Hepatocyte (in vitro differentiated cells): ENCODE measurements around the gene ZIC5. TPM values are rescaled to one million over a fixed set of nuclear protein-coding genes. Genes with fewer than 3 reads are reported as not detected.
A peak's percentile ranks its signal among the peaks of the same experiment; 100 is the strongest.

ENCODE experiments used
- DNase-seq: peaks from one replicate; pipeline ENCODE4 v3.0.0-alpha.2; 2016; ENCODE audit warnings: low spot score
- H2AFZ ChIP-seq: fragments of 200-600 bp; sonication (generic); 2 replicates; pipeline ENCODE4 v1.6.0; 2016; ENCODE audit warnings: antibody characterized with exemption, mild to moderate bottlenecking
- H3K27ac ChIP-seq: fragments of 200-600 bp; sonication (generic); 2 replicates; pipeline ENCODE4 v1.5.1; 2016; ENCODE audit warnings: mild to moderate bottlenecking
- H3K27me3 ChIP-seq: fragments of 200-600 bp; sonication (generic); 2 replicates; pipeline ENCODE4 v1.6.1; 2016
- H3K36me3 ChIP-seq: fragments of 200-600 bp; sonication (generic); replicated peaks from 2 replicates; pipeline ENCODE4 v1.5.1; 2016; ENCODE audit warnings: low read depth; ENCODE audit not compliant: insufficient read depth
- H3K4me1 ChIP-seq: fragments of 200-600 bp; sonication (generic); 2 replicates; pipeline ENCODE4 v1.5.1; 2016; ENCODE audit warnings: mild to moderate bottlenecking, moderate library complexity; ENCODE audit not compliant: insufficient read depth
- H3K4me2 ChIP-seq: fragments of 200-600 bp; sonication (generic); 2 replicates; pipeline ENCODE4 v1.6.0; 2016
- H3K4me3 ChIP-seq: fragments of 200-600 bp; sonication (generic); 2 replicates; pipeline ENCODE4 v1.5.1; 2016; ENCODE audit warnings: mild to moderate bottlenecking
- H3K79me2 ChIP-seq: fragments of 200-600 bp; sonication (generic); 2 replicates; pipeline ENCODE4 v1.6.0; 2017; ENCODE audit warnings: mild to moderate bottlenecking
- H3K9me2 ChIP-seq: fragments of 200-600 bp; sonication (generic); replicated peaks from 2 replicates; pipeline ENCODE4 v1.6.0; 2017; ENCODE audit warnings: mild to moderate bottlenecking; ENCODE audit not compliant: insufficient read depth
- H3K9me3 ChIP-seq: fragments of 200-600 bp; sonication (generic); 2 replicates; pipeline ENCODE4 v1.5.1; 2016; ENCODE audit warnings: low read depth, mild to moderate bottlenecking
- H4K20me1 ChIP-seq: fragments of 200-600 bp; sonication (generic); 2 replicates; pipeline ENCODE4 v1.6.0; 2016; ENCODE audit warnings: mild to moderate bottlenecking; ENCODE audit not compliant: insufficient read depth, poor library complexity, severe bottlenecking
- EZH2 ChIP-seq: fragments of 200-600 bp; sonication (generic); IDR thresholded peaks from 2 replicates; pipeline ENCODE4 v1.6.1; 2016; ENCODE audit warnings: antibody characterized with exemption, mild to moderate bottlenecking, borderline replicate concordance
- EZH2phosphoT487 ChIP-seq: fragments of 200-600 bp; sonication (generic); IDR thresholded peaks from one replicate; pipeline ENCODE4 v1.6.1; 2018; ENCODE audit warnings: antibody characterized with exemption, mild to moderate bottlenecking, low read depth, moderate library complexity; ENCODE audit not compliant: unreplicated experiment, severe bottlenecking
- WGBS: methylation state at CpG from one replicate; pipeline ENCODE4 v1.1.6; 2016; ENCODE audit warnings: low lambda C conversion rate; ENCODE audit errors: missing lambda C conversion rate; 5-methylcytosine and 5-hydroxymethylcytosine counted together
- polyA plus RNA-seq: library from polyadenylated mRNA; unstranded; fragments of >200 nt; fragmentation: Nextera tagmentation; extraction: Ambion mirVana; gene quantifications from 2 replicates; pipeline ENCODE4 v1.2.1, GENCODE V29; 2016
- total RNA-seq: library from RNA; depleted of rRNA; stranded (reverse); fragments of >200 nt; gene quantifications from 2 replicates; pipeline ENCODE4 v1.2.3, GENCODE V29; 2014
- TF ChIP-seq, protein P1 (sequence below): fragments of 200-600 bp; sonication (generic); IDR thresholded peaks from 2 replicates; pipeline ENCODE4 v1.5.1; 2016; ENCODE audit warnings: antibody characterized with exemption, mild to moderate bottlenecking; ENCODE audit not compliant: poor library complexity

Gene ZIC5
- total and polyA plus RNA-seq, 2 experiments from 2014 or later, result 0.13 TPM; not detected in 1

DNA sequence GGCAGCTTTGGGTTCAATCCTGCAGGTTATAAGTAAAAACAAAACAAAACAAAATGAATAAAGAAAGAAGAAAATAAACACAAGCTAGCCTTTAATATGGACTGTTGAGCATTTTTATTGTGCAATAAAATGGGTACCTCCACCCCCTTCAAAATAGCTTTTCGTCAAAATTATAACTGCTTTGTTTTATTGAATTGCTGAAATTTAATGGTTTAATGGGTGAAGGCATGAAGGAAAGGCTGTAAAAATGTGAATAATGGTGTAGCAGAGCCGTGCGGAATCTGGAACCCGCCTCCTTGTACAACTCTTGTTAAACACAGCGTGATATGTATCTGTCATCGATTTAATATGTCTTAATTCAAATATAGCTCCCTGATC, 2.2 kb upstream of the ZIC5 start:
- Histone ChIP-seq H3K9me3 (no peaks in the 10 kb centered on the region), H3K36me3 (no peaks in the 10 kb centered on the region), H3K27me3 (peaks cover 91% of the 10 kb centered on the region), H3K9me2 (no peaks in the 10 kb centered on the region), H3K79me2 (no peaks in the 10 kb centered on the region), H4K20me1 (no peaks in the 10 kb centered on the region), H3K4me3 (no peak overlapping the region), H2AFZ (no peak overlapping the region), H3K4me1 (peaks cover 13% of the 10 kb centered on the region), H3K4me2 (no peak overlapping the region), H3K27ac (no peak overlapping the region)
- DNase-seq, result no peak
- TF ChIP-seq, protein P1, sequence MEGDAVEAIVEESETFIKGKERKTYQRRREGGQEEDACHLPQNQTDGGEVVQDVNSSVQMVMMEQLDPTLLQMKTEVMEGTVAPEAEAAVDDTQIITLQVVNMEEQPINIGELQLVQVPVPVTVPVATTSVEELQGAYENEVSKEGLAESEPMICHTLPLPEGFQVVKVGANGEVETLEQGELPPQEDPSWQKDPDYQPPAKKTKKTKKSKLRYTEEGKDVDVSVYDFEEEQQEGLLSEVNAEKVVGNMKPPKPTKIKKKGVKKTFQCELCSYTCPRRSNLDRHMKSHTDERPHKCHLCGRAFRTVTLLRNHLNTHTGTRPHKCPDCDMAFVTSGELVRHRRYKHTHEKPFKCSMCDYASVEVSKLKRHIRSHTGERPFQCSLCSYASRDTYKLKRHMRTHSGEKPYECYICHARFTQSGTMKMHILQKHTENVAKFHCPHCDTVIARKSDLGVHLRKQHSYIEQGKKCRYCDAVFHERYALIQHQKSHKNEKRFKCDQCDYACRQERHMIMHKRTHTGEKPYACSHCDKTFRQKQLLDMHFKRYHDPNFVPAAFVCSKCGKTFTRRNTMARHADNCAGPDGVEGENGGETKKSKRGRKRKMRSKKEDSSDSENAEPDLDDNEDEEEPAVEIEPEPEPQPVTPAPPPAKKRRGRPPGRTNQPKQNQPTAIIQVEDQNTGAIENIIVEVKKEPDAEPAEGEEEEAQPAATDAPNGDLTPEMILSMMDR, result no peak
- TF ChIP-seq EZH2, result peak; percentile 69
- TF ChIP-seq EZH2phosphoT487, result no peak
- WGBS, result 34% methylated on average over 6 of the region's 6 CpGs

DNA sequence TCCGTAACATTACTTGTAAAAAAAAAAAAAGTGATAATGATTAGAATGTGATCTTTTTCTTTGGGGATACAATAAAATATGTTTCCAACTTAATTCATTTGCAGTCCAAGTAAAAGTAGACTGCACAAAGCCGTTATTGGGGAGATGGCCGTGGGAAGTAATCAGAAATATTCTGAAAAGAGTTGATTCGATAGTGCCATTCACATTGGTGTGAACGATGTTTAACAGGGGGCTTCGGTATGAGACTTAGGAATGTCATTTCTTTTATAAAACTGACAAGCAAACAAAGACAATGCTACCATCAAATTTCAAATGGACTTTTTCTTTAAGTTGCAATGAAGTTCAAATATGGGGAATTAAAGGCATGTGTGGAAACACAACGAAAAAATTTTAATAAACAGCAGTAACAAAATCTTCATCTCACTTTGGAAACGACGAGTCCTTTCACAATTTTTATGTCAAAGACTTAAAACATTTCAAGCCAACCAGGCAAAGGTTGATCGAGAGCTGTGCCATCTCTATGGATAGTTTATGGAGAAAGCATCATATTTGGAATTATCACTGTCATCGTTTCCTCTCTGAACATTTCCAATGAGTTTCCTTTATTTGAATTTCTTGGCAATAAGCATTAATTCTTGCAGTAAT, 1.7 kb upstream of the ZIC5 start:
- no peak overlapping the region for H3K27ac ChIP-seq
- TF ChIP-seq EZH2phosphoT487, result no peak
- TF ChIP-seq, protein P1, result no peak
- no peak for TF ChIP-seq EZH2
- H3K9me3 ChIP-seq, result no peaks in the 10 kb centered on the region
- H3K9me2 ChIP-seq, result no peaks in the 10 kb centered on the region
- no peaks in the 10 kb centered on the region for H4K20me1 ChIP-seq
- no peak overlapping the region for H3K4me3 ChIP-seq
- DNase-seq, result no peak
- no peak overlapping the region for H2AFZ ChIP-seq
- H3K79me2 ChIP-seq, result no peaks in the 10 kb centered on the region
- 34% methylated on average over 11 of the region's 11 CpGs for WGBS
- H3K4me2 ChIP-seq, result no peak overlapping the region
- H3K36me3 ChIP-seq, result no peaks in the 10 kb centered on the region
- H3K27me3 ChIP-seq, result peaks cover 91% of the 10 kb centered on the region
- H3K4me1 ChIP-seq, result peaks cover 18% of the 10 kb centered on the region

DNA sequence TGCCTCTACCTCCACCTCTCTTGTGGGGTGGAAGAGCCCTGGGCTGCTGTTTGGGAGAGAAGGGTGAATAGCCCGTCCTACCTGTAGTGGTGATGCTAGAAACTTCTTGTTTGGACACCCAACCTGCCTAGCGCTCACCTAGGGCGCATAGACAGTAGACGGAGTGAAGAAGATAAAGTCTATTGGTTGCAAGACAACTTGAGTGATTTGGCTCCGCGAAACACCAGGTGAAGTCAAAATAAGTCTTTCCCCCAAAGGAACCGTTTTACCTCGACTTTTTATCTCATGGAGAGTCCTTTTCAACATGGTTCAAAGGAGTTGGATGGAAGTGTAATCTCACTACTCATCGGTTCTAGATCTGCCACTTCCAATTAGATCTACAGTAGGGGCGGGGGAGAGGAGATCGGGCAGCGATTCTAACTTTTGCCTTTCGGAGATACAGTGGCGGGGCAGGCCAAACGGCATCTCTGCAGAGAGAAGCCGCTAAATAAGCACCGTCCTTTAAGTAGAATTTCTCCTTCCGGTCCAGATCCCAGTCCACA, 694 bp upstream of the ZIC5 start:
- H4K20me1 ChIP-seq, result no peaks in the 10 kb centered on the region
- no peak overlapping the region for H3K4me3 ChIP-seq
- peak overlapping the region; percentile 35 for H2AFZ ChIP-seq
- no peaks in the 10 kb centered on the region for H3K79me2 ChIP-seq
- no peaks in the 10 kb centered on the region for H3K9me2 ChIP-seq
- WGBS, result 3% methylated on average over 18 of the region's 18 CpGs
- no peaks in the 10 kb centered on the region for H3K36me3 ChIP-seq
- no peak for DNase-seq
- TF ChIP-seq EZH2phosphoT487 (no peak), EZH2 (peak; percentile 95)
- TF ChIP-seq, protein P1, result no peak
- H3K4me1 ChIP-seq, result peaks cover 21% of the 10 kb centered on the region
- no peak overlapping the region for H3K27ac ChIP-seq
- no peaks in the 10 kb centered on the region for H3K9me3 ChIP-seq
- peaks cover 91% of the 10 kb centered on the region for H3K27me3 ChIP-seq
- H3K4me2 ChIP-seq, result peak overlapping the region; percentile 84
